Panc1 (cell line): Measurements from ENCODE around the gene BNIP2. TPM values are rescaled to one million over a fixed set of nuclear protein-coding genes. Genes with fewer than 3 reads are reported as not detected.

Source experiments
- ATAC-seq: fragments of 200-7000 bp; cut with Tn5 transposase; 2 replicates; pipeline ENCODE4 v1.9.1; 2020; ENCODE audit warnings: mild to moderate bottlenecking, moderate library complexity
- BruUV-seq: library from RNA; stranded (reverse); fragments of 400-500 nt; replicated peaks from 2 replicates; lab custom pipeline; 2021; lab: Mats Ljungman, UMichigan
- CTCF ChIA-PET: fragments of 300-600 bp; sonication (Branson Sonifier 250); formaldehyde crosslinking; loops from one replicate; lab custom pipeline; 2022; ENCODE audit warnings: antibody characterized with exemption; lab: Charles Lee
- POLR2A ChIA-PET: fragments of 300-600 bp; sonication (Branson Sonifier 250); formaldehyde crosslinking; loops from one replicate; lab custom pipeline; 2022; ENCODE audit warnings: antibody characterized with exemption; lab: Charles Lee
- DNase-seq: peaks from one replicate; pipeline ENCODE4 v3.0.0-alpha.2; 2010; ENCODE audit warnings: low read depth, low spot score
- H3K27ac ChIP-seq: 2 replicates; pipeline ENCODE4 v1.5.1; 2011; ENCODE audit warnings: mild to moderate bottlenecking, low read length, inconsistent platforms
- H3K27me3 ChIP-seq: fragments of 200-500 bp; sonication (Bioruptor generic); 2 replicates; pipeline ENCODE4 v1.6.0; 2014; ENCODE audit warnings: low read length, inconsistent platforms; ENCODE audit not compliant: control insufficient read depth, insufficient read depth
- H3K36me3 ChIP-seq: fragments of 200-500 bp; sonication (Bioruptor generic); 2 replicates; pipeline ENCODE4 v1.5.1; 2014; ENCODE audit warnings: inconsistent platforms, mild to moderate bottlenecking, low read length, moderate library complexity; ENCODE audit not compliant: control insufficient read depth, insufficient read depth
- H3K4me1 ChIP-seq: 2 replicates; pipeline ENCODE4 v1.5.1; 2011; ENCODE audit warnings: inconsistent platforms, mild to moderate bottlenecking, low read length, moderate library complexity; ENCODE audit not compliant: control insufficient read depth, insufficient read depth
- H3K4me3 ChIP-seq, 2 experiments: 2 replicates each; pipeline ENCODE4 v1.5.1; 2011 to 2012; ENCODE audit warnings: low read depth in 2 of 2, low read length in 2 of 2, mild to moderate bottlenecking in 2 of 2, inconsistent platforms in 1 of 2, moderate library complexity in 1 of 2
- H3K9me3 ChIP-seq: fragments of 200-500 bp; sonication (Bioruptor generic); 2 replicates; pipeline ENCODE4 v1.5.1; 2014; ENCODE audit warnings: low read depth, mild to moderate bottlenecking, inconsistent platforms, low read length, moderate library complexity; ENCODE audit not compliant: control insufficient read depth, insufficient read depth
- CTCF ChIP-seq: fragments of 450-650 bp; IDR thresholded peaks from 2 replicates; pipeline ENCODE4 v1.5.1; 2017; ENCODE audit warnings: mild to moderate bottlenecking
- POLR2AphosphoS5 ChIP-seq: IDR thresholded peaks from 2 replicates; pipeline ENCODE4 v1.6.1; 2012; ENCODE audit warnings: mild to moderate bottlenecking, low read depth, low read length, moderate library complexity
- REST ChIP-seq, 2 experiments: IDR thresholded peaks; 2 replicates each; pipeline ENCODE4 v1.6.1; 2011 to 2012; ENCODE audit warnings: low read depth in 2 of 2, control low read depth in 1 of 2, low read length in 1 of 2, mild to moderate bottlenecking in 1 of 2, moderate library complexity in 1 of 2; ENCODE audit not compliant: insufficient read depth in 1 of 2
- SIN3A ChIP-seq: IDR thresholded peaks from 2 replicates; pipeline ENCODE4 v1.6.1; 2012; ENCODE audit warnings: low read depth, mild to moderate bottlenecking, low read length, moderate library complexity, borderline replicate concordance; ENCODE audit not compliant: insufficient read depth
- TCF7L2 ChIP-seq: IDR thresholded peaks from 2 replicates; pipeline ENCODE4 v1.6.1; 2011; ENCODE audit warnings: mild to moderate bottlenecking, low read depth, low read length, inconsistent platforms
- in situ Hi-C: cut with HindIII; loops from 2 replicates; pipeline ENCODE4 v1.10.0; 2016; ENCODE audit warnings: low sequenced_read_pairs, low pct_unique_long_range_greater_than_20kb
- intact Hi-C: fragments of 100-400 bp; cut with micrococcal nuclease; formaldehyde crosslinking; loops from one replicate; pipeline ENCODE4 v1.10.0; 2022; ENCODE audit not compliant: unreplicated experiment
- total RNA-seq: library from RNA; stranded (reverse); gene quantifications from one replicate; pipeline ENCODE4 v1.2.1, GENCODE V29; 2021; ENCODE audit not compliant: unreplicated experiment

BNIP2 gene
- total RNA-seq, 1 experiment from 2014 or later, result 70.7 TPM

GRCh38 chr15:59616379-59616778 lies 72.7 kb downstream of the BNIP2 start:
- BruUV-seq, result no TSS peak
- DNase-seq (no peak), ATAC-seq (no peak)
- in situ Hi-C loops, result no loop called here
- H3K9me3 ChIP-seq, result no peaks in the 10 kb centered on the region
- H3K4me1 ChIP-seq, result no peaks in the 10 kb centered on the region
- intact Hi-C loops, result no loop called here
- TF ChIP-seq POLR2AphosphoS5 (no peak), REST (IDR thresholded peaks at IDR 0.05; ENCODE audit: insufficient read depth in 1 of 2, low read depth in 2 of 2, low read length in 1 of 2) (no peak)
- no peak overlapping the region for H3K4me3 ChIP-seq
- ChIA-PET CTCF (interaction anchor here (0.6 kb wide), 1 partner anchor 171 kb away, joined by 3 read pairs; no protein-coding TSS in a partner anchor), POLR2A (no interaction called here)
- peaks cover 14% of the 10 kb centered on the region for H3K27me3 ChIP-seq
- no peaks in the 10 kb centered on the region for H3K36me3 ChIP-seq
- no peak overlapping the region for H3K27ac ChIP-seq

GRCh38 chr15:59615661-59616060 lies 73.5 kb downstream of the BNIP2 start:
- in situ Hi-C loops (no loop called here), intact Hi-C loops (no loop called here)
- BruUV-seq, result no TSS peak
- ATAC-seq, result no peak
- H3K27me3 ChIP-seq, result peaks cover 14% of the 10 kb centered on the region
- no peak overlapping the region for H3K4me3 ChIP-seq
- CTCF ChIA-PET, result no interaction called here
- TF ChIP-seq TCF7L2 (no peak), REST (IDR thresholded peaks at IDR 0.05; ENCODE audit: insufficient read depth in 1 of 2, low read depth in 2 of 2, low read length in 1 of 2) (no peak), POLR2AphosphoS5 (no peak), SIN3A (no peak), CTCF (no peak)
- H3K4me1 ChIP-seq, result no peaks in the 10 kb centered on the region
- no peak for DNase-seq
- no peaks in the 10 kb centered on the region for H3K9me3 ChIP-seq
- H3K36me3 ChIP-seq, result no peaks in the 10 kb centered on the region
- POLR2A ChIA-PET, result no interaction called here
- no peak overlapping the region for H3K27ac ChIP-seq
